ENCODE data around the gene HUWE1. TPM values are rescaled to one million over a fixed set of nuclear protein-coding genes. Genes with fewer than 3 reads are reported as not detected.

HUWE1 gene
- total RNA-seq, 2 donors from 2014 or later, result 316 to 325 TPM

DNA sequence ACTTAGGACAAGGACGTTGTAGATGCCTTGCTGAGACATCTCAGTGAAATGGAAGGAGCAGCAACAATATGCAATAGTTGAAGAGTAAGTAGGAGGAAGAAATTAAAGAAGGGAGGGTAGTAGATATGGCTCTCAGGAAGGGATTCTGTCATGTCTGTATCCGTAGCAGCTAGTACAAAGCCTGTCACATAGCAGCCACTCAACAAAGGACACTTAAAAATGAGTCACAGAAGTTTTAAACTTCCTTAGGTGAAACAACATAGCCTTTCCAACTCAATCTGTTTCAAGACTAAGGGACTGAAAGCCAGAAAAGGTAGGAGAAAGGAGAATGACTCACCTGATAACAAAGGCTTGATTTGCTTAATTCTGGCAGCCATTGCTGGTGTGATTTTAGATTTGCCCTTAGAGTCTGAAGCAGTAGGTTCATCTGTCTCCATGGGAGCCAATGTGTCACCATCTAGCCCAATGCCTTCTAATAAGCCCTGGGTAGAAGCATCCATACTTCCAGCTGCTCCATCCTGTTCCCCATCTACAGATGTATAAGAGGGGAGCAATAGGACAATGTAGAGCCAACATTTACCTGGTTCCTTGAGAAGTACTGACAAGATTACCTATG, 86.6 kb downstream of the HUWE1 start:
- TF ChIP-seq, protein P1, sequence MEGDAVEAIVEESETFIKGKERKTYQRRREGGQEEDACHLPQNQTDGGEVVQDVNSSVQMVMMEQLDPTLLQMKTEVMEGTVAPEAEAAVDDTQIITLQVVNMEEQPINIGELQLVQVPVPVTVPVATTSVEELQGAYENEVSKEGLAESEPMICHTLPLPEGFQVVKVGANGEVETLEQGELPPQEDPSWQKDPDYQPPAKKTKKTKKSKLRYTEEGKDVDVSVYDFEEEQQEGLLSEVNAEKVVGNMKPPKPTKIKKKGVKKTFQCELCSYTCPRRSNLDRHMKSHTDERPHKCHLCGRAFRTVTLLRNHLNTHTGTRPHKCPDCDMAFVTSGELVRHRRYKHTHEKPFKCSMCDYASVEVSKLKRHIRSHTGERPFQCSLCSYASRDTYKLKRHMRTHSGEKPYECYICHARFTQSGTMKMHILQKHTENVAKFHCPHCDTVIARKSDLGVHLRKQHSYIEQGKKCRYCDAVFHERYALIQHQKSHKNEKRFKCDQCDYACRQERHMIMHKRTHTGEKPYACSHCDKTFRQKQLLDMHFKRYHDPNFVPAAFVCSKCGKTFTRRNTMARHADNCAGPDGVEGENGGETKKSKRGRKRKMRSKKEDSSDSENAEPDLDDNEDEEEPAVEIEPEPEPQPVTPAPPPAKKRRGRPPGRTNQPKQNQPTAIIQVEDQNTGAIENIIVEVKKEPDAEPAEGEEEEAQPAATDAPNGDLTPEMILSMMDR (conservative IDR thresholded peaks at IDR 0.05), result no peak
- Histone ChIP-seq H3K27ac (ENCODE audit: low read depth, low read length) (no peak overlapping the region), H3K36me3 (ENCODE audit: control insufficient read depth, insufficient read depth, low read length) (peaks cover 76% of the 10 kb centered on the region), H3K4me1 (ENCODE audit: control insufficient read depth, insufficient read depth, low read length) (no peaks in the 10 kb centered on the region), H3K9ac (ENCODE audit: extremely low read depth, low read length, poor library complexity, severe bottlenecking) (no peak overlapping the region), H3K9me3 (ENCODE audit: control insufficient read depth, low read length) (no peaks in the 10 kb centered on the region), H3K27me3 (ENCODE audit: control insufficient read depth, insufficient read depth, low read length, poor library complexity, severe bottlenecking) (no peaks in the 10 kb centered on the region), H3K4me3 (ENCODE audit: low read length) (no peak overlapping the region)
- 94% methylated on average over 2 of the region's 2 CpGs; no CpG with 5 or more reads in 1 of the 2 experiments for WGBS, 2 experiments (ENCODE audit: insufficient coverage in 1 of 2, insufficient read length in 1 of 2)
- DNase-seq, result no peak
- H3K4me3 Mint-ChIP-seq, result no peak overlapping the region
- H3K27me3 Mint-ChIP-seq (ENCODE audit: insufficient read depth), result no peaks in the 10 kb centered on the region
- H3K4me1 Mint-ChIP-seq, result no peaks in the 10 kb centered on the region
- H3K27ac Mint-ChIP-seq, result no peak overlapping the region
- H3K36me3 Mint-ChIP-seq (ENCODE audit: low read depth), result peaks cover 50% of the 10 kb centered on the region
- H3K9me3 Mint-ChIP-seq, result peaks cover 35% of the 10 kb centered on the region

DNA sequence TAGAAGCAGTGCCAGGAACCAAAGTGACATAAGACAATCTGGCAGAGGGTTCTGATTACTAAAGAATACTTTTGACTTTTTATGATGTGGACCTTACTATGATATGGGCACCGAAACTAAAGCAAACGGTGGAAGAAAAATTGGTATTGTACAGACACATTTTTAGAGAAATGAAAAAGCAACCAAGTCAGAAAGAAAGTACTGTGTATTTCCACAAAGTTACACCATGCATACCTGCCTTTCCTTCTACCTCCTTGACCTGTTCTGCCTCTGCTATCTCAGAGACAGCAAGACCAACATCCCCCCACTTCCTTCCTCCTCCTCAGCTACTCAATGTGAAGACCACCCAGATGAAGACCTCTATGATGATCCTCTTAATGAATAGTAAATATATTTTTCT, 88.3 kb downstream of the HUWE1 start:
- H3K27me3 ChIP-seq (ENCODE audit: control insufficient read depth, insufficient read depth, low read length, poor library complexity, severe bottlenecking), result no peaks in the 10 kb centered on the region
- H3K4me1 ChIP-seq (ENCODE audit: control insufficient read depth, insufficient read depth, low read length), result no peaks in the 10 kb centered on the region
- Mint-ChIP-seq H3K9me3 (peaks cover 31% of the 10 kb centered on the region), H3K27me3 (ENCODE audit: insufficient read depth) (no peaks in the 10 kb centered on the region), H3K27ac (no peak overlapping the region), H3K4me1 (no peaks in the 10 kb centered on the region), H3K36me3 (ENCODE audit: low read depth) (peaks cover 52% of the 10 kb centered on the region), H3K4me3 (no peak overlapping the region)
- peaks cover 74% of the 10 kb centered on the region for H3K36me3 ChIP-seq (ENCODE audit: control insufficient read depth, insufficient read depth, low read length)
- H3K9me3 ChIP-seq (ENCODE audit: control insufficient read depth, low read length), result no peaks in the 10 kb centered on the region
- 100% methylated on average over 2 of the region's 2 CpGs; no CpG with 5 or more reads in 1 of the 2 experiments for WGBS, 2 experiments (ENCODE audit: insufficient coverage in 1 of 2, insufficient read length in 1 of 2)
- H3K9ac ChIP-seq (ENCODE audit: extremely low read depth, low read length, poor library complexity, severe bottlenecking), result no peak overlapping the region
- H3K27ac ChIP-seq (ENCODE audit: low read depth, low read length), result no peak overlapping the region
- no peak for DNase-seq
- TF ChIP-seq, protein P1 (conservative IDR thresholded peaks at IDR 0.05), result no peak
- H3K4me3 ChIP-seq (ENCODE audit: low read length), result no peak overlapping the region

DNA sequence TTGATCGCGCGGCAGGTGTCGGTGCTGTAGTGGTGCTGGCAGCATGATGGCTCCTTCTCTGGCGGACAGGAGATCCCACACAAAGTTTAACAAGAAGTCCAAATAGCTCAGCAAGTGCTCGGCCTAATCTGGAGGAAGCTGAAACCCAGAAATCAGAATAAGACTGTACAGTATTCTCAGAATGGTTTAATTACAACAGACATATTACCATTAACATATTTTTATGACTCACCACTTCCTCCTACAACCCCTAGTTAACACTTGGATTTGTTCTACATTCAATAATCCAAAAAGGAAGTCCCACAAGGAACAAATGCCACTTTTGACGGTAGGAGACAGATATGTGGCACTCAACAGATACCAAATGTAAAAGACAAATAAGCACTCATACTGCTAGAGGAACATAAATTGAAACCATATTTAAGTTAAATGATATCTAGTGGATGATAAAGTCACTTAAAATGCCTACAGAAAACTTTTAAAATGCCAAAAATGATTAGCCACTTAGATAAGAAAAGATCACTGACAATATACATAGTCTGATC, 91.2 kb downstream of the HUWE1 start:
- H3K36me3 ChIP-seq (ENCODE audit: control insufficient read depth, insufficient read depth, low read length), result peaks cover 81% of the 10 kb centered on the region
- Mint-ChIP-seq H3K4me3 (no peak overlapping the region), H3K36me3 (ENCODE audit: low read depth) (peaks cover 65% of the 10 kb centered on the region), H3K27me3 (ENCODE audit: insufficient read depth) (no peaks in the 10 kb centered on the region), H3K27ac (no peak overlapping the region), H3K4me1 (no peaks in the 10 kb centered on the region), H3K9me3 (peaks cover 39% of the 10 kb centered on the region)
- H3K4me3 ChIP-seq (ENCODE audit: low read length), result no peak overlapping the region
- no peaks in the 10 kb centered on the region for H3K27me3 ChIP-seq (ENCODE audit: control insufficient read depth, insufficient read depth, low read length, poor library complexity, severe bottlenecking)
- no peak overlapping the region for H3K9ac ChIP-seq (ENCODE audit: extremely low read depth, low read length, poor library complexity, severe bottlenecking)
- no peaks in the 10 kb centered on the region for H3K4me1 ChIP-seq (ENCODE audit: control insufficient read depth, insufficient read depth, low read length)
- WGBS, 2 experiments (ENCODE audit: insufficient coverage in 1 of 2, insufficient read length in 1 of 2), result 83 to 96% methylated on average over 1 to 7 of the region's 7 CpGs
- no peaks in the 10 kb centered on the region for H3K9me3 ChIP-seq (ENCODE audit: control insufficient read depth, low read length)
- TF ChIP-seq, protein P1 (conservative IDR thresholded peaks at IDR 0.05), result no peak
- no peak for DNase-seq
- H3K27ac ChIP-seq (ENCODE audit: low read depth, low read length), result no peak overlapping the region
